Right lung (tissue), 5 donors: ENCODE measurements around the gene DIPK1A. TPM values are rescaled to one million over a fixed set of nuclear protein-coding genes. Genes with fewer than 3 reads are reported as not detected.

Experiments used
- DNase-seq, 2 donors: peaks; one replicate each; pipeline ENCODE4 v3.0.0-alpha.2; 2013
- polyA plus RNA-seq, 5 donors: library from polyadenylated mRNA; unstranded; fragments of 120-200 nt; gene quantifications; one replicate each; pipeline versions ENCODE4 v1.2.1 to v1.2.3, GENCODE V29; 2013; ENCODE audit warnings: inconsistent platforms in 1 of 5, low replicate concordance in 1 of 5; ENCODE audit not compliant: insufficient read length in 5 of 5, insufficient read depth in 1 of 5

The DIPK1A gene
- polyA plus RNA-seq, 5 donors = 7.8 to 13.9 (median 12.2) TPM

- no peak for DNase-seq
These were observed 118.2 kb downstream of the DIPK1A start for GRCh38 chr1:92843046-92843423.

DNA sequence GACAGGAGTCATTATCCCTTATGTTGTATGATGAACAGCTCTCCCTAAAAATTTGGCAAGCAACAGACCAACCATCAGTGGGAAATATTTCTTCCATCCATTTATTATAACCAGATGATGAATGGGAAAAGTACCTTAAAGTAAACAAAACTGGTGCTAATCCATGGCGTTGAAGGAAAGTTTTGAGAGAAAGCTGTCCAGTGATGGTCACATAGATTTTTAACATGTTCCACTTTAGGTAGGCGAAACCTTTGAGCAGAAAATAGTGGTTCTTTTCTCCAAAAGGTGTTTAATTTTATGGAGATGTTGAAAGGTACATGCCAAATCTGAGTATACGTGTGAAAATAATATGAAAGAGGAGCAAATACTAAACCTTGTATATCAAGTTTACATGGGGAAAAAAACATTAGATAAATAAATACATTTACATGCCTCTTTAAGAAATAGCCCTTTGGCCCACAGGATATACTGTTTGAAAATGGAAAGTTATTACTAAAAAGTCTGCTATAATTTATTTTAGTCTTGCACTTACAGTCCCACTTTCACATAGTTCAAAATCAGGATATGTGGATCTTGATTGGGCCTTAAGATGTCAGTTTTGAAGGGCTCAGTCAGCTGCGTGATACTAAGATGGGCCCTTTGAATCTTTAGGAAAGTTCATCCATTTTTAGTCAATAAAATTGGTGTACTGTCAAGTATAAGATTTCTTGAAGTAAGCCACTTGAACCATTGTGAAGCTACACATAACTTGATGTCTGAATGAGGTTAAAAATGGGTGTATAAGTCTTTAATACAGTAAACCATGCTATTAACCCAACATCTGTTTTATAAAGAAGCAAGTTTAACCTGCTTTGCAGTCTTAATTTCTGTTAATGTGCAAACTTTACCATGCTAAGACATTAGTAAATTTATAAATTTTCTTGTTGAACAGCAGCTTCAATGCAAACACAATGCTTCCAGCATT is 118.9 kb downstream of the DIPK1A start:
- no peak for DNase-seq

DNA sequence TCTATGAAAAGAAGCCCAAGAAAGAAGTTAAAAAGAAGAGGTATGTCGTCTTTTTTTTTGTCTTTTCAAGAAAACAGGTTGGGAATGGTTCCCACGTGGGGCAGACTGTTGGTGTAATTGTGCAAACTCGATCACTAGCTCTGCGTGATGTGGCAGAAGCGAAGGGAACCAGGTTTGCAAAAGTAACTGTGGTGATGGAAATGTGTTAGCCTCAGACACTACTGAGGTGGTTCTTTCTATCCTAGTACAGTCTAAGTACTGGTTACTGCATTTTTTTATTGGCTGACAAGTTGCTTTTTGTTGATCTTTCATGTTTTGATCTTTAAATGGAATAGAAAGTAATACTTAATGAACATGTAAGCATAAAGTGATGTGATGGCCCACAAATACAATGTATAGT is 120.7 kb downstream of the DIPK1A start:
- no peak for DNase-seq

- no peak for DNase-seq
These were observed 121.8 kb downstream of the DIPK1A start for GRCh38 chr1:92839442-92839841.

- DNase-seq = no peak
These were observed 122.7 kb downstream of the DIPK1A start for GRCh38 chr1:92838519-92838918.

- no peak for DNase-seq
These were observed 124.2 kb downstream of the DIPK1A start for GRCh38 chr1:92837062-92837461.

GRCh38 chr1:92834617-92835016 is 126.6 kb downstream of the DIPK1A start:
- no peak for DNase-seq

DNA sequence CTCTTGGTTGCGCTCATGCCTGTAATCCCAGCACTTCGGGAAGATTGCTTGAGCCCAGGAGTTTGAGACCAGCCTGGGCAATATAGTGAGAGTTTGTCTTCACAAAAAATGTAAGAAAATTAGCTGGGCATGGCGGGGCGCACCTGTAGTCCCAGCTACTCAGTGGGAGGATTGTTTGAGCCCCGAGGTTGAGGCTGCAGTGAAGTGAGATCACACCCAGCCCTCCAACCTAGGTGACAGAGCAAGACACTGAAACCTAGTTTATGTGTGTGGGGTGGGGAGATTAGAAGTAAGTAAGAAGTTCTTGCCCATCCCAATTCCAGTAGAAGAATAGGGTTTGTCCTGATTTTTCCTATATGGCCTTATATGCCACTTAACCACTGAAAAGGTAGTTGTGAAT is 127.4 kb downstream of the DIPK1A start:
- no peak for DNase-seq

GRCh38 chr1:92832537-92833114 is 128.6 kb downstream of the DIPK1A start:
- DNase-seq = no peak

DNA sequence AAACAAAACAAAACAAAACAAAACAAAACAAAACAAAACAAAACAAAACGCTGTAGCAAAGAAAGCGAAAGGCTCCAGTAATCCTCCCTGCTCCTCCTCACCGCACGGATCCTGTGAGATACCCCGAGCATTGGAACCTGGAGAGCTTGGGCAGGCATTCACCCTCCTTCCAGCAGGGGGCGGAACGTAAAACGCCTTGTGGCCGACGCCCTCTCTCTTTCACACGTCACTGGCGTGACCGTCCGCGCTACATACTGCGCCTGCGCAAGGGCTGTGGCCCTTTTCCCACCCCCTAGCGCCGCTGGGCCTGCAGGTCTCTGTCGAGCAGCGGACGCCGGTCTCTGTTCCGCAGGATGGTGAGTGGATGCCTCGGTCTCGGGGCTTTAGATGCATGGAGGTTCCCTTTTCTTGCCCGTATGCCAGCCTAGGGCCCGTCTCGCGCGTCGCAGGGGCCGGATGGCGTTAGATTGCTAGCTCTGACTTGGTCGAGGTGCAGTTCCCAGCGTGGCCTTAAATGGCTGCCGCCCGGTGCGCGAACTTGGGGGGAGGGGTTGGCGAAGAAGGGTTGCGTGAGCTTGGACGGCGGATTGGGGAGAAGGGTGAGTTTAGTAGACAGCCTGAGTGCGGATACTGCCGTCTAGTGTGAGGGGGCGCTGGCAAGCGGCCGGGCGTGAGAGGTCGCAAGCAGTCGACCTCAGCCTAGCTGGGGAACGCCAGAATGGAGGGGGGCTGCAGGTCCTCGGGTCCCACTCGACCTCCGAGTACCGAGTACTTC is 129.3 kb downstream of the DIPK1A start, which contains the start of gene RPL5:
Gene RPL5, plus strand, starts transcription at position 279 of the 775 bp plus-strand sequence. Its CDS starts 75 bp downstream, at position 354.
- peak; percentile 99 for DNase-seq

- no peak for DNase-seq
These were observed 129.9 kb downstream of the DIPK1A start for GRCh38 chr1:92831368-92831761.

DNA sequence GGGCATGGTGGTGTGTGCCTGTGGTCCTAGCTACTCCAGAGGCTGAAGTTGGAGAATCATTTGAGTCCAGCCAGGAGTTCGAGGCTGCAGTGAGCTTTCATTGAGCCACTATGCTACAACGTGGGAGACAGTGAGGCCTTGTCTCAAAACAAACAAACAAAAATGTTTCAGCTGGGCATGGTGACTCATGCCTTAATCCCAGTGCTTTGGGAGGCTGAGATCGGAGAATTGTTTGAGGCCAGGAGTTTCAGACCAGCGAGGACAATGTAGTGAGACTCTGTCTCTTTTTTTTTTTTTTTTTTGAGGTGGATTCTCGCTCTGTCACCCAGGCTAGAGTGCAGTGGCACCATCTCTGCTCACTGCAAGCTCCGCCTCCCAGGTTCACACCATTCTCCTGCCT is 134.5 kb downstream of the DIPK1A start:
- DNase-seq = no peak

- DNase-seq = no peak
These were observed 138.4 kb downstream of the DIPK1A start for GRCh38 chr1:92822879-92823278.

GRCh38 chr1:92820551-92820950 is 140.7 kb downstream of the DIPK1A start:
- no peak for DNase-seq

- no peak for DNase-seq
These were observed 141.2 kb downstream of the DIPK1A start for GRCh38 chr1:92820024-92820423.

- DNase-seq = no peak
These were observed 143.1 kb downstream of the DIPK1A start for GRCh38 chr1:92817986-92818764.

DNA sequence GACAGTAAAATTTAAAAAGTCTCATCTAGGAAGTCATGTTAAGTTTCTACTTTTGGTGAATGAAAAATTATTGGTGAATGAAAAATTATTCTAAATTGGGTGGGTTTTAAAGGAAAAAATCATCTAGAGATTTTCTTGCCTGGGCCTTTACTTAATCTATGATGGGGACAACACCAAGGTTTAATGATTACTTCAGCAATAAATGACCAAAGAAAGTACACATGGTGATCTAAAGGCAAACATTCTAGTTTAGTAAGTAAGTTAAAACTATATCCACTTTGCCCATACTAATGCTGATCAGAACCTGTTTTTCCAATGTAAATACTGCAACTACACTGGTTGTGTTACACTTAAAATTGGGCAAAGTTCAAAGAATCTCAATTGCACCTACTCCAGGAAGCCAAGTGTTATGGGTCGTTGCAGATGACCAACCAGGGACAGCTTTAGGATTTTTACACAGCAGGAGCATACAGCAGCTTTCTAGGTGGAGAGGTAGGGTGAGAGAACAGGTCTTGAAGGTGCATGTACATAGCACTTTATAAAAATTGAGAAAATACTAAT is 144.0 kb downstream of the DIPK1A start:
- no peak for DNase-seq

DNA sequence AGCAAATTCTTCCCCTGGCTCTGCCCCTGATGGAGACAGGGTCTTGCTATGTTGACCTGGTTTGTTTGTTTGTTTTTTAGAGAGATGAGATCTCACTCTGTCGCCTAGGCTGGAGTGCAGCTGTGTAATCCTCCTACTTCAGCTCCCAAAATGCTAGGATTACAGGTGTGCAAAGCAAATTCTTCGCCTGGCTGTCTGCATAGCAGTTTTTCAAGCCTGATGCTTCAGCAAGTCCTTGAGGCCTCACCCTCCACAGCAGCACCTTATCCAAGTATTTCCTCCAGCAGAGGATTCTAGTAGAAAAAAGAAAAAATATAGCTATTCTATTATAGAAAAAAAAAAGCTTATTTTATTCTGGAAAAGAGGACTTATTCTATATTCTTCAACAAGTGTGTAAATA is 144.5 kb downstream of the DIPK1A start:
- DNase-seq = no peak

- no peak for DNase-seq
These were observed 152.9 kb downstream of the DIPK1A start for GRCh38 chr1:92808381-92808780.

DNA sequence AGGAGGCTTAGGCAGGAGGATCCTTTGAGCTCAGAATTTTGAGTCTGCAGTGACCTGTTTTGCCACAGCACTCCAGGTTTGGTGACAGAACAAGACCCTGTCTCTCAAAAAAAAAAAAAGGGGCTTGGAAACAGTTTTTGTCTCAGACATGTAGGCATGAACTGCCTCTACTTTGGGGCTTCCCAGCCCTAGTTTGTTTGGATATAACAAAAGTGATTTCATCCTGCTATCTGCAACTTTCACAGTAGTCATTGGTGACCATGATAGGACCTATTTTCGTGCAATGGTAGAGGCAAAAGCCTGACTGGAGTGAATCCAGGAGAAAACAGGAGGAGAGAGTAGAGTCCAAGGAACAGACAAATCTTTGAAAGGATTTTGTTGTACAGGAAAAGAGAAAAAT is 156.0 kb downstream of the DIPK1A start:
- DNase-seq = no peak

- DNase-seq = peak; percentile 53 to 61
These were observed 156.5 kb downstream of the DIPK1A start for GRCh38 chr1:92804721-92805201.
